HL-60 (cell line): ENCODE measurements around the gene PAWR.

ENCODE experiments used
- DNase-seq, 2 experiments: peaks; one replicate each; pipeline ENCODE4 v3.0.0-alpha.2; 2010 to 2020; ENCODE audit warnings: low read depth in 1 of 2, low spot score in 1 of 2
- H3K27ac ChIP-seq: fragments of 250-450 bp; sonication (Bioruptor Pico); replicated peaks from 2 replicates; pipeline ENCODE4 v1.5.1; 2020; ENCODE audit warnings: mild to moderate bottlenecking, moderate library complexity
- H3K27me3 ChIP-seq: fragments of 250-450 bp; sonication (Bioruptor Pico); 2 replicates; pipeline ENCODE4 v1.5.1; 2021; ENCODE audit warnings: mild to moderate bottlenecking, moderate library complexity; ENCODE audit not compliant: insufficient read depth, poor library complexity, severe bottlenecking
- H3K4me3 ChIP-seq: replicated peaks from 2 replicates; pipeline ENCODE4 v1.5.1; 2011; ENCODE audit warnings: mild to moderate bottlenecking, control low read depth, low read length; ENCODE audit not compliant: insufficient read depth
- CTCF ChIP-seq: IDR thresholded peaks from one replicate; pipeline ENCODE4 v1.5.1; 2011; ENCODE audit warnings: low read length, control low read depth, inconsistent platforms; ENCODE audit not compliant: insufficient read depth
- GABPA ChIP-seq: IDR thresholded peaks from 2 replicates; pipeline ENCODE4 v1.6.1; 2012; ENCODE audit warnings: low read depth
- POLR2AphosphoS5 ChIP-seq: IDR thresholded peaks from 2 replicates; pipeline ENCODE4 v1.6.1; 2012; ENCODE audit warnings: low read depth
- SPI1 ChIP-seq: IDR thresholded peaks from 2 replicates; pipeline ENCODE4 v1.6.1; 2012; ENCODE audit warnings: low read depth, mild to moderate bottlenecking, borderline replicate concordance
- TF ChIP-seq, protein P1 (sequence below): IDR thresholded peaks from 2 replicates; pipeline ENCODE4 v1.6.1; 2012; ENCODE audit warnings: low read depth; ENCODE audit not compliant: insufficient replicate concordance

Gene PAWR

GRCh38 chr12:79596719-79597350 is 93.9 kb downstream of the PAWR start:
- TF ChIP-seq POLR2AphosphoS5 (no peak), GABPA (no peak), SPI1 (no peak), CTCF (no peak)
- TF ChIP-seq, protein P1, sequence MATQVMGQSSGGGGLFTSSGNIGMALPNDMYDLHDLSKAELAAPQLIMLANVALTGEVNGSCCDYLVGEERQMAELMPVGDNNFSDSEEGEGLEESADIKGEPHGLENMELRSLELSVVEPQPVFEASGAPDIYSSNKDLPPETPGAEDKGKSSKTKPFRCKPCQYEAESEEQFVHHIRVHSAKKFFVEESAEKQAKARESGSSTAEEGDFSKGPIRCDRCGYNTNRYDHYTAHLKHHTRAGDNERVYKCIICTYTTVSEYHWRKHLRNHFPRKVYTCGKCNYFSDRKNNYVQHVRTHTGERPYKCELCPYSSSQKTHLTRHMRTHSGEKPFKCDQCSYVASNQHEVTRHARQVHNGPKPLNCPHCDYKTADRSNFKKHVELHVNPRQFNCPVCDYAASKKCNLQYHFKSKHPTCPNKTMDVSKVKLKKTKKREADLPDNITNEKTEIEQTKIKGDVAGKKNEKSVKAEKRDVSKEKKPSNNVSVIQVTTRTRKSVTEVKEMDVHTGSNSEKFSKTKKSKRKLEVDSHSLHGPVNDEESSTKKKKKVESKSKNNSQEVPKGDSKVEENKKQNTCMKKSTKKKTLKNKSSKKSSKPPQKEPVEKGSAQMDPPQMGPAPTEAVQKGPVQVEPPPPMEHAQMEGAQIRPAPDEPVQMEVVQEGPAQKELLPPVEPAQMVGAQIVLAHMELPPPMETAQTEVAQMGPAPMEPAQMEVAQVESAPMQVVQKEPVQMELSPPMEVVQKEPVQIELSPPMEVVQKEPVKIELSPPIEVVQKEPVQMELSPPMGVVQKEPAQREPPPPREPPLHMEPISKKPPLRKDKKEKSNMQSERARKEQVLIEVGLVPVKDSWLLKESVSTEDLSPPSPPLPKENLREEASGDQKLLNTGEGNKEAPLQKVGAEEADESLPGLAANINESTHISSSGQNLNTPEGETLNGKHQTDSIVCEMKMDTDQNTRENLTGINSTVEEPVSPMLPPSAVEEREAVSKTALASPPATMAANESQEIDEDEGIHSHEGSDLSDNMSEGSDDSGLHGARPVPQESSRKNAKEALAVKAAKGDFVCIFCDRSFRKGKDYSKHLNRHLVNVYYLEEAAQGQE: no peak
- no peak overlapping the region for H3K27ac ChIP-seq

GRCh38 chr12:79595273-79595672 is 95.5 kb downstream of the PAWR start:
- no peak for TF ChIP-seq POLR2AphosphoS5
- TF ChIP-seq SPI1: no peak
- no peak for TF ChIP-seq GABPA
- TF ChIP-seq CTCF: no peak
- H3K4me3 ChIP-seq: no peak overlapping the region
- H3K27ac ChIP-seq: no peak overlapping the region
- DNase-seq: no peak
- no peaks in the 10 kb centered on the region for H3K27me3 ChIP-seq

More at GRCh38 chr12:79596719-79597350, 93.9 kb downstream of the PAWR start:
- H3K27me3 ChIP-seq: peaks cover under 1% of the 10 kb centered on the region
- DNase-seq: no peak
- H3K4me3 ChIP-seq: no peak overlapping the region

DNA sequence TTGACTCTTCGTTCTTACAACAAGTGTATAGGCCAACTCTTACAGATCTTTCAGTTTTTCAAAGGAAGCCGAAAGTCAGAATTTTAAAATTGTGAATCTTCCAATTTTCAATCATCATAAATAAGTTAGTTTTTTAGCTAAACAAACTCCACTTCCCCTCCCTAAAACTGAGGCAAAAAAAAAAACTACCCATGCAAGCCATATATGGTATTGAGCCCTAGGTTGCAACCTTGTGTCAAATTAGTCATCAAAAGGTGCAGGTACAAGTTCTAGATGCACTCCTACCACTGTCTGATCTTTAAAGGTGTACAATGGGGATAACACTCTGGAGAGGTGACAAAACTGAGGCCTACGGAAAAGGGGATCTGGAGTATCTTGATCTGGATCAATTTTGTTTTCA is 97.9 kb downstream of the PAWR start:
- Histone ChIP-seq H3K4me3 (no peak overlapping the region), H3K27ac (no peak overlapping the region), H3K27me3 (no peaks in the 10 kb centered on the region)
- no peak for DNase-seq
- no peak for TF ChIP-seq SPI1
- no peak for TF ChIP-seq CTCF
- no peak for TF ChIP-seq POLR2AphosphoS5
- TF ChIP-seq, protein P1: no peak
- no peak for TF ChIP-seq GABPA

DNA sequence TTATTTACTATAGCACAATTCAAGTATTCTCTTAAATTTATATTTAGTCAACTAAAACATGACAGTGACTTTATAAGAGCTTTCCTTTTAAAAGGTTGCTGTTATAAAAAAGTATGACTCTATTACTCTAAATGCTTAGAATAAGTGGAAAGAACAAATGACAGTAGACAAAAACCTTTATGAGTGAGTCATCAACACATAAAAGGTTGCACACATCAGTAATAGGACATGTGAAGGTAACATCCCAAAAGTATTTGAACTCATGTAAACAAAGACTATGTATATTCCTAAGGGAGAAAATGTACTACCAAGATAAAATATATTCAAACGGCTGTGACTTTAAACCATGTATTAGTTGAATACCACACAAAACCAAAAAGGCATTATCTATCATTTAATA is 98.8 kb downstream of the PAWR start:
- H3K27ac ChIP-seq: no peak overlapping the region
- no peak for DNase-seq
- no peak overlapping the region for H3K4me3 ChIP-seq
- no peaks in the 10 kb centered on the region for H3K27me3 ChIP-seq
- TF ChIP-seq SPI1: no peak
- TF ChIP-seq GABPA: no peak
- TF ChIP-seq CTCF: no peak
- TF ChIP-seq, protein P1: no peak
